ENCODE data around the gene FCAR. TPM values are rescaled to one million over a fixed set of nuclear protein-coding genes. Genes with fewer than 3 reads are reported as not detected.
"Not testable (repeated sequence)": the region's sequence is repeated elsewhere in the genome, so short reads cannot be mapped to it uniquely, and the experiment has no call there.

FCAR gene
- polyA plus RNA-seq (2013, experiment 1 of 2), result not detected
- not detected for polyA plus RNA-seq (2013, experiment 2 of 2)

GRCh38 chr19:54873990-54874389 is at the start of gene FCAR:
TSS of gene FCAR (plus strand) at chr19:54874235. CDS start at chr19:54874290, 55 bp downstream.
- no peaks in the 10 kb centered on the region for H3K36me3 ChIP-seq (ENCODE audit: control insufficient read depth, insufficient read depth, low read length)
- no peaks in the 10 kb centered on the region for H3K4me1 ChIP-seq (ENCODE audit: control insufficient read depth, insufficient read depth, low read length, poor library complexity, severe bottlenecking)
- 64 to 76% methylated on average over 6 to 8 of the region's 8 CpGs for WGBS, 2 experiments (ENCODE audit: insufficient coverage in 2 of 2)
- H3K4me3 ChIP-seq (ENCODE audit: extremely low read depth, insufficient read depth, low read length, poor library complexity, severe bottlenecking), result no peak within 1 kb of the TSS
- no peaks in the 10 kb centered on the region for H3K9me3 ChIP-seq (ENCODE audit: control insufficient read depth, low read length)
- H3K27ac ChIP-seq (ENCODE audit: low read depth, low read length, severe bottlenecking), result no peak within 1 kb of the TSS

GRCh38 chr19:54824416-54824815 is 49.6 kb upstream of the FCAR start:
- H3K9me3 ChIP-seq (ENCODE audit: control insufficient read depth, low read length); H3K4me3 ChIP-seq (ENCODE audit: extremely low read depth, insufficient read depth, low read length, poor library complexity, severe bottlenecking); H3K36me3 ChIP-seq (ENCODE audit: control insufficient read depth, insufficient read depth, low read length); H3K4me1 ChIP-seq (ENCODE audit: control insufficient read depth, insufficient read depth, low read length, poor library complexity, severe bottlenecking); H3K27ac ChIP-seq (ENCODE audit: low read depth, low read length, severe bottlenecking): not testable (repeated sequence)
- 50% methylated on average over 1 to 2 of the region's 4 CpGs for WGBS, 2 experiments (ENCODE audit: insufficient coverage in 2 of 2)

- 55 to 68% methylated on average over 4 of the region's 7 CpGs for WGBS, 2 experiments (ENCODE audit: insufficient coverage in 2 of 2)
- H3K36me3 ChIP-seq (ENCODE audit: control insufficient read depth, insufficient read depth, low read length); H3K9me3 ChIP-seq (ENCODE audit: control insufficient read depth, low read length); H3K27ac ChIP-seq (ENCODE audit: low read depth, low read length, severe bottlenecking); H3K4me3 ChIP-seq (ENCODE audit: extremely low read depth, insufficient read depth, low read length, poor library complexity, severe bottlenecking); H3K4me1 ChIP-seq (ENCODE audit: control insufficient read depth, insufficient read depth, low read length, poor library complexity, severe bottlenecking): not testable (repeated sequence)
Observed at GRCh38 chr19:54825326-54825725, 48.7 kb upstream of the FCAR start.

GRCh38 chr19:54828064-54828463 is 46.0 kb upstream of the FCAR start:
- H3K9me3 ChIP-seq (ENCODE audit: control insufficient read depth, low read length); H3K4me1 ChIP-seq (ENCODE audit: control insufficient read depth, insufficient read depth, low read length, poor library complexity, severe bottlenecking); H3K27ac ChIP-seq (ENCODE audit: low read depth, low read length, severe bottlenecking); H3K4me3 ChIP-seq (ENCODE audit: extremely low read depth, insufficient read depth, low read length, poor library complexity, severe bottlenecking); H3K36me3 ChIP-seq (ENCODE audit: control insufficient read depth, insufficient read depth, low read length): not testable (repeated sequence)
- WGBS, 2 experiments (ENCODE audit: insufficient coverage in 2 of 2), result 55 to 85% methylated on average over 2 to 5 of the region's 8 CpGs

GRCh38 chr19:54832496-54832895 is 41.5 kb upstream of the FCAR start, which contains the start of gene KIR2DS4:
TSS of gene KIR2DS4 (plus strand) at chr19:54832676.
- H3K4me3 ChIP-seq (ENCODE audit: extremely low read depth, insufficient read depth, low read length, poor library complexity, severe bottlenecking); H3K27ac ChIP-seq (ENCODE audit: low read depth, low read length, severe bottlenecking); H3K36me3 ChIP-seq (ENCODE audit: control insufficient read depth, insufficient read depth, low read length); H3K4me1 ChIP-seq (ENCODE audit: control insufficient read depth, insufficient read depth, low read length, poor library complexity, severe bottlenecking): not testable (repeated sequence)
- WGBS, 2 experiments (ENCODE audit: insufficient coverage in 2 of 2), result 83 to 94% methylated on average over 11 to 14 of the region's 14 CpGs
- H3K9me3 ChIP-seq (ENCODE audit: control insufficient read depth, low read length), result peaks cover 21% of the 10 kb centered on the region

- H3K36me3 ChIP-seq (ENCODE audit: control insufficient read depth, insufficient read depth, low read length); H3K4me1 ChIP-seq (ENCODE audit: control insufficient read depth, insufficient read depth, low read length, poor library complexity, severe bottlenecking); H3K4me3 ChIP-seq (ENCODE audit: extremely low read depth, insufficient read depth, low read length, poor library complexity, severe bottlenecking); H3K27ac ChIP-seq (ENCODE audit: low read depth, low read length, severe bottlenecking): not testable (repeated sequence)
- H3K9me3 ChIP-seq (ENCODE audit: control insufficient read depth, low read length), result peaks cover 21% of the 10 kb centered on the region
- WGBS, 2 experiments (ENCODE audit: insufficient coverage in 2 of 2), result 69 to 100% methylated on average over 2 to 3 of the region's 5 CpGs
Observed at GRCh38 chr19:54835126-54835525, 38.9 kb upstream of the FCAR start.

- 30 to 33% methylated on average over 1 to 2 of the region's 2 CpGs for WGBS, 2 experiments (ENCODE audit: insufficient coverage in 2 of 2)
- H3K27ac ChIP-seq (ENCODE audit: low read depth, low read length, severe bottlenecking); H3K36me3 ChIP-seq (ENCODE audit: control insufficient read depth, insufficient read depth, low read length); H3K4me1 ChIP-seq (ENCODE audit: control insufficient read depth, insufficient read depth, low read length, poor library complexity, severe bottlenecking); H3K4me3 ChIP-seq (ENCODE audit: extremely low read depth, insufficient read depth, low read length, poor library complexity, severe bottlenecking): not testable (repeated sequence)
- H3K9me3 ChIP-seq (ENCODE audit: control insufficient read depth, low read length), result peaks cover 17% of the 10 kb centered on the region
Observed at GRCh38 chr19:54837522-54837921, 36.5 kb upstream of the FCAR start.

- not testable (repeated sequence) for H3K4me3 ChIP-seq (ENCODE audit: extremely low read depth, insufficient read depth, low read length, poor library complexity, severe bottlenecking); H3K36me3 ChIP-seq (ENCODE audit: control insufficient read depth, insufficient read depth, low read length); H3K9me3 ChIP-seq (ENCODE audit: control insufficient read depth, low read length); H3K27ac ChIP-seq (ENCODE audit: low read depth, low read length, severe bottlenecking); H3K4me1 ChIP-seq (ENCODE audit: control insufficient read depth, insufficient read depth, low read length, poor library complexity, severe bottlenecking)
- 70 to 71% methylated on average over 7 to 8 of the region's 8 CpGs for WGBS, 2 experiments (ENCODE audit: insufficient coverage in 2 of 2)
Observed at GRCh38 chr19:54843171-54843570, 30.9 kb upstream of the FCAR start.

GRCh38 chr19:54850061-54850640 is 23.9 kb upstream of the FCAR start, which contains the start of gene KIR3DL2:
TSS of gene KIR3DL2 (plus strand) at chr19:54850443. CDS start at chr19:54850476, 33 bp downstream.
- not testable (repeated sequence) for H3K27ac ChIP-seq (ENCODE audit: low read depth, low read length, severe bottlenecking); H3K4me3 ChIP-seq (ENCODE audit: extremely low read depth, insufficient read depth, low read length, poor library complexity, severe bottlenecking); H3K4me1 ChIP-seq (ENCODE audit: control insufficient read depth, insufficient read depth, low read length, poor library complexity, severe bottlenecking); H3K36me3 ChIP-seq (ENCODE audit: control insufficient read depth, insufficient read depth, low read length)
- WGBS, 2 experiments (ENCODE audit: insufficient coverage in 2 of 2), result 82 to 88% methylated on average over 10 to 11 of the region's 16 CpGs
- H3K9me3 ChIP-seq (ENCODE audit: control insufficient read depth, low read length), result peaks cover 33% of the 10 kb centered on the region

GRCh38 chr19:54850930-54851329 is 23.1 kb upstream of the FCAR start:
- Histone ChIP-seq H3K27ac (ENCODE audit: low read depth, low read length, severe bottlenecking) (no peak overlapping the region), H3K36me3 (ENCODE audit: control insufficient read depth, insufficient read depth, low read length) (no peaks in the 10 kb centered on the region), H3K4me1 (ENCODE audit: control insufficient read depth, insufficient read depth, low read length, poor library complexity, severe bottlenecking) (no peaks in the 10 kb centered on the region), H3K9me3 (ENCODE audit: control insufficient read depth, low read length) (peaks cover 33% of the 10 kb centered on the region), H3K4me3 (ENCODE audit: extremely low read depth, insufficient read depth, low read length, poor library complexity, severe bottlenecking) (no peak overlapping the region)
- 89% methylated on average over 1 of the region's 2 CpGs; no CpG with 5 or more reads in 1 of the 2 experiments for whole genome bisulfite sequencing, 2 experiments (ENCODE audit: insufficient coverage in 2 of 2)

GRCh38 chr19:54851353-54851752 is 22.7 kb upstream of the FCAR start:
- no peaks in the 10 kb centered on the region for H3K36me3 ChIP-seq (ENCODE audit: control insufficient read depth, insufficient read depth, low read length)
- 86 to 87% methylated on average over 6 of the region's 7 CpGs for WGBS, 2 experiments (ENCODE audit: insufficient coverage in 2 of 2)

More at GRCh38 chr19:54851353-54851752, 22.7 kb upstream of the FCAR start:
- H3K4me3 ChIP-seq (ENCODE audit: extremely low read depth, insufficient read depth, low read length, poor library complexity, severe bottlenecking), result no peak overlapping the region
- H3K4me1 ChIP-seq (ENCODE audit: control insufficient read depth, insufficient read depth, low read length, poor library complexity, severe bottlenecking), result no peaks in the 10 kb centered on the region
- H3K9me3 ChIP-seq (ENCODE audit: control insufficient read depth, low read length), result peaks cover 33% of the 10 kb centered on the region
- H3K27ac ChIP-seq (ENCODE audit: low read depth, low read length, severe bottlenecking), result no peak overlapping the region
